ENCODE data around the gene HRC.
"Not testable (repeated sequence)": the region's sequence is repeated elsewhere in the genome, so short reads cannot be mapped to it uniquely, and the experiment has no call there.

The HRC gene

GRCh38 chr19:49157445-49158224 lies 2.4 kb upstream of the HRC start, which contains the start of gene TRPM4:
TSS of gene TRPM4 (plus strand) at chr19:49157792. CDS start at chr19:49157867, 75 bp downstream.
- no peak for DNase-seq

GRCh38 chr19:49155820-49156346 lies 687 bp upstream of the HRC start:
- DNase-seq = no peak

- DNase-seq = no peak
Observed at GRCh38 chr19:49154279-49154678, 917 bp downstream of the HRC start.

GRCh38 chr19:49153167-49153809 lies 1.9 kb downstream of the HRC start:
- DNase-seq = no peak

GRCh38 chr19:49152119-49152550 lies 3.1 kb downstream of the HRC start:
- DNase-seq = no peak

GRCh38 chr19:49151267-49152118 lies 3.7 kb downstream of the HRC start:
- DNase-seq = no peak

GRCh38 chr19:49150944-49151243 lies 4.3 kb downstream of the HRC start:
- DNase-seq = no peak

- no peak for DNase-seq
Observed at GRCh38 chr19:49150106-49150943, 4.9 kb downstream of the HRC start.

GRCh38 chr19:49149652-49150105 lies 5.5 kb downstream of the HRC start:
- DNase-seq = no peak

GRCh38 chr19:49148784-49149651 lies 6.2 kb downstream of the HRC start:
- DNase-seq = peak; percentile 67

- no peak for DNase-seq
Observed at GRCh38 chr19:49148044-49148682, 7.0 kb downstream of the HRC start.

GRCh38 chr19:49146408-49146770 lies 8.8 kb downstream of the HRC start:
- not testable (repeated sequence) for DNase-seq

- peak; percentile 73 for DNase-seq
Observed at GRCh38 chr19:49145573-49146407, 9.4 kb downstream of the HRC start.

- DNase-seq = peak; percentile 33
Observed at GRCh38 chr19:49142866-49143335, 12.3 kb downstream of the HRC start.

- DNase-seq = no peak
Observed at GRCh38 chr19:49141352-49141751, 13.8 kb downstream of the HRC start.

- no peak for DNase-seq
Observed at GRCh38 chr19:49140951-49141350, 14.2 kb downstream of the HRC start.

GRCh38 chr19:49136771-49137171 lies 18.4 kb downstream of the HRC start:
- DNase-seq = no peak

GRCh38 chr19:49135686-49136085 lies 19.5 kb downstream of the HRC start:
- DNase-seq = no peak

GRCh38 chr19:49133621-49134454 lies 21.4 kb downstream of the HRC start:
- no peak for DNase-seq

All from effector CD4-positive, alpha-beta T cell (primary cell).